IPS-15b (cell line): ENCODE data around the gene UBL7.
A peak's percentile ranks its signal among the peaks of the same experiment; 100 is the strongest.
"Not testable (repeated sequence)": the region's sequence is repeated elsewhere in the genome, so short reads cannot be mapped to it uniquely, and the experiment has no call there.

Experiments used
- H3K27me3 ChIP-seq: one replicate; pipeline ENCODE4 v1.6.1; 2013; ENCODE audit warnings: low read length; ENCODE audit not compliant: control insufficient read depth, insufficient read depth
- H3K36me3 ChIP-seq: one replicate; pipeline ENCODE4 v1.6.1; 2013; ENCODE audit warnings: low read length; ENCODE audit not compliant: control insufficient read depth, insufficient read depth
- H3K4me1 ChIP-seq: one replicate; pipeline ENCODE4 v1.6.1; 2013; ENCODE audit warnings: mild to moderate bottlenecking, low read length; ENCODE audit not compliant: control insufficient read depth, insufficient read depth
- H3K4me3 ChIP-seq: one replicate; pipeline ENCODE4 v1.5.1; 2013; ENCODE audit warnings: low read depth, low read length
- H3K9ac ChIP-seq: one replicate; pipeline ENCODE4 v1.6.1; 2013; ENCODE audit warnings: low read depth, mild to moderate bottlenecking, low read length
- H3K9me3 ChIP-seq: one replicate; pipeline ENCODE4 v1.6.1; 2013; ENCODE audit warnings: mild to moderate bottlenecking, low read length; ENCODE audit not compliant: control insufficient read depth, insufficient read depth

Gene UBL7

GRCh38 chr15:74461847-74462511 is 1.0 kb upstream of the UBL7 start:
- Histone ChIP-seq H3K9ac (no peak overlapping the region), H3K27me3 (no peaks in the 10 kb centered on the region), H3K4me3 (peak overlapping the region; percentile 95), H3K9me3 (no peaks in the 10 kb centered on the region), H3K4me1 (peaks cover 3% of the 10 kb centered on the region), H3K36me3 (no peaks in the 10 kb centered on the region)

- Histone ChIP-seq H3K9me3 (no peaks in the 10 kb centered on the region), H3K36me3 (no peaks in the 10 kb centered on the region), H3K4me3 (peak overlapping the region; percentile 84), H3K4me1 (peaks cover 3% of the 10 kb centered on the region), H3K9ac (peak overlapping the region; percentile 84), H3K27me3 (no peaks in the 10 kb centered on the region)
Observed at GRCh38 chr15:74460298-74460697, 662 bp downstream of the UBL7 start.

- H3K27me3 ChIP-seq, H3K9ac ChIP-seq, H3K9me3 ChIP-seq, H3K4me3 ChIP-seq, H3K36me3 ChIP-seq, H3K4me1 ChIP-seq: not testable (repeated sequence)
Observed at GRCh38 chr15:74459798-74460197, 1.2 kb downstream of the UBL7 start.

- no peaks in the 10 kb centered on the region for H3K9me3 ChIP-seq
- H3K4me3 ChIP-seq = no peak overlapping the region
- H3K4me1 ChIP-seq = peaks cover 7% of the 10 kb centered on the region
- no peaks in the 10 kb centered on the region for H3K27me3 ChIP-seq
- no peaks in the 10 kb centered on the region for H3K36me3 ChIP-seq
- H3K9ac ChIP-seq = no peak overlapping the region
Observed at GRCh38 chr15:74458473-74458872, 2.5 kb downstream of the UBL7 start.

- H3K4me1 ChIP-seq, H3K4me3 ChIP-seq, H3K9ac ChIP-seq, H3K36me3 ChIP-seq, H3K9me3 ChIP-seq, H3K27me3 ChIP-seq: not testable (repeated sequence)
Observed at GRCh38 chr15:74457036-74457435, 3.9 kb downstream of the UBL7 start.

GRCh38 chr15:74454764-74455500 is 6.0 kb downstream of the UBL7 start:
- no peak overlapping the region for H3K9ac ChIP-seq
- H3K27me3 ChIP-seq = no peaks in the 10 kb centered on the region
- no peaks in the 10 kb centered on the region for H3K9me3 ChIP-seq
- peaks cover 6% of the 10 kb centered on the region for H3K36me3 ChIP-seq
- no peak overlapping the region for H3K4me3 ChIP-seq
- H3K4me1 ChIP-seq = peaks cover 6% of the 10 kb centered on the region

GRCh38 chr15:74453925-74454763 is 6.8 kb downstream of the UBL7 start:
- Histone ChIP-seq H3K9ac (no peak overlapping the region), H3K27me3 (no peaks in the 10 kb centered on the region), H3K36me3 (peaks cover 9% of the 10 kb centered on the region), H3K4me1 (peaks cover 6% of the 10 kb centered on the region), H3K9me3 (no peaks in the 10 kb centered on the region), H3K4me3 (no peak overlapping the region)

- Histone ChIP-seq H3K9me3 (no peaks in the 10 kb centered on the region), H3K27me3 (no peaks in the 10 kb centered on the region), H3K36me3 (peaks cover 14% of the 10 kb centered on the region), H3K9ac (no peak overlapping the region), H3K4me3 (no peak overlapping the region), H3K4me1 (peaks cover 6% of the 10 kb centered on the region)
Observed at GRCh38 chr15:74451861-74452835, 8.8 kb downstream of the UBL7 start.

GRCh38 chr15:74451322-74451721 is 9.6 kb downstream of the UBL7 start:
- Histone ChIP-seq H3K27me3 (no peaks in the 10 kb centered on the region), H3K9me3 (no peaks in the 10 kb centered on the region), H3K4me1 (peaks cover 6% of the 10 kb centered on the region), H3K9ac (no peak overlapping the region), H3K36me3 (peaks cover 14% of the 10 kb centered on the region), H3K4me3 (no peak overlapping the region)

- Histone ChIP-seq H3K27me3 (no peaks in the 10 kb centered on the region), H3K36me3 (peaks cover 21% of the 10 kb centered on the region), H3K4me3 (no peak overlapping the region), H3K9me3 (no peaks in the 10 kb centered on the region), H3K9ac (no peak overlapping the region), H3K4me1 (peaks cover 6% of the 10 kb centered on the region)
Observed at GRCh38 chr15:74449643-74450205, 11.2 kb downstream of the UBL7 start.

GRCh38 chr15:74449095-74449494 is 11.9 kb downstream of the UBL7 start:
- no peak overlapping the region for H3K4me3 ChIP-seq
- no peaks in the 10 kb centered on the region for H3K27me3 ChIP-seq
- no peak overlapping the region for H3K9ac ChIP-seq
- no peaks in the 10 kb centered on the region for H3K9me3 ChIP-seq
- H3K36me3 ChIP-seq = peaks cover 21% of the 10 kb centered on the region
- H3K4me1 ChIP-seq = peaks cover 6% of the 10 kb centered on the region
